Head of caudate nucleus (tissue), 42 donors: ENCODE results near the gene RBKS.
"Not testable (repeated sequence)": the region's sequence is repeated elsewhere in the genome, so short reads cannot be mapped to it uniquely, and the experiment has no call there.

Experiments used
- DNase-seq, 42 donors: peaks; one replicate each; pipeline versions ENCODE4 v3.0.0 to v3.0.0-alpha.2; 2020 to 2021; ENCODE audit warnings: mixed read lengths in 7 of 42
- intact Hi-C: fragments of 100-400 bp; cut with DNase I; formaldehyde crosslinking; loops from one replicate; pipeline ENCODE4 v1.15.0; 2022

The RBKS gene

DNA sequence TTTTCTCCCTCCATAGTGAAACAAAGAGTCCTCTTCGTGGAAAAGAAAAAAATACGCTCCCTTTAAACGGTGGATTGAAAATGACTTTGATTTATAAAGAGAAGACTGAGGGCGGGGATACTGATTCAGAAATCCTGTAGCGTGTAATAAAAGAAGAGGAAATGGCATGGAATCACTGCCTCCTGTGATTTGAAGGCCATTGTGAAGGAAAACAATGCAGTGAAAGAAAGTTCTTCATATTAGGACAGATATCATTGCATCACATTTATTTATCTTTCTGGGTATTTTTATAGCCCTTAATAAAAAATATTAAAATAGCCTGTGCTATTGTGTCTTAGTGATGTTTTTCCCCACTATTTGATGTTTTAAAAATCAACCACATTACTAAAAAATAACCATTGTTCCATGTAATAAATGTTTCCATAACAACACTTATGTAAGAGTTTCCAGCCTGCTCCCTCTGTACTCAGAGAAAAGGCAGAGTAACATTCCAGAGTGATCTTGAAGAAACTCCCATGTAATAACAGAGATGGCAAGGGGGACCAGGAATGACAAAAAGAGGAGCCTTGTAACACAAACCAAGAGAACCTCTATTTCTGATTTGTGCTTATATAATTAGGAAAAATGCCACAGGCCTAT is 110.7 kb downstream of the RBKS start:
- peak in 2 of 42 donors; percentile 31 to 33 for DNase-seq
- intact Hi-C loops, result no loop called here

DNA sequence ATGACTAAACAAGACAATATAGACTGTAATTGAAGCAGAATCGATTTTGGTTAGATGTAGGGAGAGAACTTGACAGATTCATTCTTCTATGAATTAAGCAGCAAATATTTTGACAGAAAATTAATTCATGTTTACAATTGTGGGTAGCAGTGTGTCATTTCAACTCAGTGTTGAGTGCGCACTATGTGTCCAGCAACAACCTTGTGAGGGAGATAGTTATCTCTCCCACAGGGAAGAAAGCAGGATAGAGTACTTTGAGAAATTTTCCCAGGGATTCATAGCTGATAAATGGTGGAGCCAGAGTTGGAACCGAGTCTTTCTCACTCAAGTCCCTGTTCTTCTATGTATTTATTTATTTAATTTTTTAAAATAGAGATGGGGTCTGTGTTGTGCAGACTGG is 113.5 kb downstream of the RBKS start:
- DNase-seq, result no peak
- intact Hi-C loops, result no loop called here

DNA sequence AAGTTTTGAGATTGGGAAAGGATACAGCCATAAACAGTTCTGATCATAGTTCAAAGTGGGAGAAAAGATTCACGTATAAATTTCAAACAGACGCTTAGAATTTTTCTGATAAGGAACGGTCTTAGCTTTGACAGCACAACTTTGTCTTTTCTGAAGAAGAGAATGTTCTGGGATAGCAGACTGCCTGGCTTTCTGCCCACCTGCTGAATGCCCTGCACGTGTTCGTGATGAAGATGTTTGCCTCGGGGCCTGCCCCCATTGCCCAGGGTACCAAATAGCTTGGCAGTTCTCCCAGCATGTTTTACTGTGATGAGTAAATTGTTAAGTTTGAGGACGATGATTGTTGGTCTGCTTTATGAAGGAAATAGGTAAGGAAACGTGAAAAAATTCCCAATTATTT is 114.1 kb downstream of the RBKS start:
- intact Hi-C loops, result no loop called here
- peak in 31 of 42 donors; percentile 8 to 72 (median 39) for DNase-seq

DNA sequence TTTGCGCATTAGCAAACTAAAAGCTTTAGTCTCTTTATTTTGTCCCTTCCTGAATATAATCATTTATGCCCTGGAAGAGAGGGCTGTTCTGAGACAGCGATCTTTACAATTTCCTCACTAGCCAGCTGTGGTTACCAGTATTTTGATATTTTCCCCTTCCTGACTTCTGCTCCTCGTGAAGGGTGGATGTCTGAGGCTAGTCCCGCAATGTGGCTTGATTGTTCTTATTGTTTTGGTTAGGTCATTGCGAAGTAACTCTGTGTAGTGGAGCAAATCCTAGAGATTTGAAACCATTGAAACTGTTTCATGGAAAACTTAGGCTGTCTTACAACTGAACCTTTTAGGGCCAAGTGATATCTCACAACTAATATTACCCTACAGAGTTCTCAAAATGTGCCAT is 116.2 kb downstream of the RBKS start:
- intact Hi-C loops, result no loop called here
- DNase-seq, result no peak

DNA sequence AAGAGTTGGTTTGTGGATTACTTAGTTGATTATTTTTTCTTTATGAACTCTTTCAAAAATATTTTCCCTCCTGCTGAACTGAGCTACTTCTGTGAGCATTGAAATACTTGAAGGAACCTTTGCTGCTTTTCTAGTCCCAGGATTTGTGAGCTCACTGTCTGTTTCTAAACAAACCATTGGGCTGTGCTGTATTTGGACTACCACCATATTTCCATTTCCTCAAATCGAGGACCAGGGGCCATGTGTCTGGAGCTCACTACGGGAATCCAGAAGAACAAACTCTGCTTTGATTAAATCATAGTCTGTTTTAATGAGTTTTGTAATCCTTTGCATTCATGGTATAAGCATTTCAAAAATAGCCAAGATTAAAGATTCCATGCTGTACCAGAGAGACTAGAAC is 117.4 kb downstream of the RBKS start:
- DNase-seq, result no peak
- intact Hi-C loops, result no loop called here

DNA sequence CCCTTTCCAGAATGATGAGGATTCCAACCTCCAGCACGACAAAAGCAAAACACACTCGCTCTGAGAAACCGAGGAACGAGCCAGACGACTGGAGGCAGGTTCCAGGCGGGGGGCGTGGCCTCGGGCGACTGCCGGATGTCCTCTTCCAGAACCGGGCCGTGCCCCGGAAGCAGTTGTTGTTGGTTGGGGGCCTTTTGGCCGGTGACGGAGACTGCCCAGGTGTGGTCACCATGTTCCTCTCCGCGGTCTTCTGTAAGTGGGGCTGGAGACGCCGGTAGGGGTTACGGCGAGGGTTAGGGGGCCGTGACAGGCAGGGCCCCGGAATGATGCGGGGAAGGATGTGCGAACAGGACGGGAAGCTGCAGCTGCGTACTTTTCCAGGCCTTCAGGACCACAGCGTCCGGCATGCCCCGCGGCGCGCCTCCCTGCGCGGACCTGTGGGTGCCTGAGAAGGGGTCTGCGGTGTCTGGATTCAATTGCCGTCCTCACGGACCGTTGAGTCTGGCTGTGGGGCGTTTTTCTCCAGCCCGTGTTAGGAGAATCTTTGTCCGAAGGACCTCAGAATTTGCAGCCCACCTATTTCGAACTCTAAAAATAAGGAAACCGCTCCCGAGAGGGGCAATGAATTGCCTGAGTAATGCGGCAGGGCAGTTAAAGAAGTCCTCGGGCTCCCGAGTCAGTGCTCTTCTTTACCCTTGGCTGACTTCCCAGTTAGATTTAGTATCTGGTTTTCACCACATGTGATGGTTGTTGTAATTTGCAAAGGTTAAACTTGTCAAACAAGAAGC is 118.4 kb downstream of the RBKS start, which contains the start of gene MRPL33:
Gene MRPL33, plus strand, starts transcription at position 172 of the 788 bp plus-strand sequence. Its CDS starts 59 bp downstream, at position 231.
- intact Hi-C loops, result no loop called here
- DNase-seq, result peak; percentile 87 to 98 (median 96)

DNA sequence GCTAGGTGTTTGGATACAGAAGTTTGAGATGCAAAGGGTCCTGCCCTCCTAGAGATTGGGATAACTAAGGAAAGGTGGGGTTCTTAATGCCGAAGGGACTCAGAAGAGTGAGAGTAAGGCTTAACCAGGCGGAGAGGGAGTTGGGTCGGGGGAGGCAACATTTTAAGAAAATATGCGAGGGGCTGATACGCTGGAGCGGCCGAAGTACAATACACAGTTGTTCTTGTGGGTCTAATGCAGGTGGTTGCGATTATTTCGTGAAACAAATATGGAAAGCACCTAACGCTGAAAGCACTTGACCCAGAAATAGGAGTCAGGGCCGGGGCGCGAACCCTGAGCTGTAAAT is 119.0 kb downstream of the RBKS start:
- no peak for DNase-seq
- intact Hi-C loops, result no loop called here

DNA sequence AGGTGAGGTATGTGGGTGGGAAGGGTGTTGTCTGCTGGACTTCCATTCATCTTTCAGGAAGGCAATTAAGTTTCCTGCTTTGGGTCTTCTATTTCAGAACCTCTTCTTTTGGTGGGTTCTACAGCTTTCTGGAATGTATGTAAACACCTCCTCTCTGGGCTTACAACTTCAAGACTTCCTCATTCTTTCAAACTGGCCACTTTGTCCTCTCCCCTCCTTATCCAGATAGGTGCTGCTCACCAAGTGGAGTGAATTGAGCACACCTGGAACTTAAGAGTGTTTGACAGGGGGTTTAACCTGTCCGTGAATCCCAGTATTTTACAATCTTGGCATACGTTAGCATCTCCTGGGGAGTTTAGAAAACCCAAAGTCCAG is 123.9 kb downstream of the RBKS start:
- DNase-seq, result no peak
- intact Hi-C loops, result no loop called here

DNA sequence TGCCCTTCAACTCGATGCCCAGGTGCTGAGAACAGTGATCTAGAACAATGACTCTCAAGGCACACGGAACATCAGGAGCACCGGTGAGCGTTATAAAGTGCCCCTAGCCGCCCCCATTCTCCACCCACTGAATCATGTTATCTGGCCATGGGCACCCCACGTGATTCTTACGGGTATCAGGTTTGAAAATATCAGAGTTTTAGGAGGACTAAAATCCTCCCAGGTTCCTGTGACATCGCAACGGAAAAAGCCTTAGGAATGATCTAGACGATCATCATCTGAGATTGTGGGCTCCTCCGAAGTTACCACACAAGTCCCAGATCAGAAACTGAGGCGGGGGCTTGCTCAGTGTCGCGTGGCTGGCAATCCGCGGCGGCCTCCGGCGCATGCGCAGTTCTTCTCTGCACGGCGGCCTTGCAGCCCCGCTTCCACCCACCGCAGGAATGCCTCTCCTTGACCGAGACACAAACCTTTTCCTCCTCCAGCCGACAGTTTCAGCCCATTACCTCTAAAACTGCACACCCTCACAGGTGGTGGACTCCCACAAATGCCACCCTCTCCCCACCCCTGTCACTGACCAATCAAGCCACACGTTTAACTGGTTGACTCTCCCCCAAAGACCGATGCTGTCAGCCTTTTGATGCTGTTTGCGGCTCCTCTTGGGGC is 124.4 kb downstream of the RBKS start:
- intact Hi-C loops, result no loop called here
- DNase-seq, result peak in 40 of 42 donors; percentile 5 to 81 (median 48)

DNA sequence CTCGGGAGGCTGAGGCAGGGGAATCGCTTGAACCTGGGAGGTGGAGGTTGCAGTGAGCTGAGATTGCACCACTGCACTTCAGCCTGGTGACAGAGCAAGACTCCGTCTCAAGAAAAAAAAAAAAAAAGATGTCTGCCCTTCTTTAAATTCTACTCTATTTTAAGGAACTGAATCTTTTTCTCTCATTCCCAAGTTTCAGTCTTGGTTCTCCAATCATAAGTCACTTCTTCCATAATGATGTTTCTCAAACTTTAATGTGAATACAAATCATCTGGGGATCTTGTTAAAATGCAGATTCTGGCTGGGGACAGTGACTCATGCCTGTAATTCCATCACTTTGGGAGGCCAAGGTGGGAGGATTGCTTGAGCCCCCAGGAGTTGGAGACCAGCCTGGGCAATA is 125.7 kb downstream of the RBKS start:
- DNase-seq, intact Hi-C loops: not testable (repeated sequence)

DNA sequence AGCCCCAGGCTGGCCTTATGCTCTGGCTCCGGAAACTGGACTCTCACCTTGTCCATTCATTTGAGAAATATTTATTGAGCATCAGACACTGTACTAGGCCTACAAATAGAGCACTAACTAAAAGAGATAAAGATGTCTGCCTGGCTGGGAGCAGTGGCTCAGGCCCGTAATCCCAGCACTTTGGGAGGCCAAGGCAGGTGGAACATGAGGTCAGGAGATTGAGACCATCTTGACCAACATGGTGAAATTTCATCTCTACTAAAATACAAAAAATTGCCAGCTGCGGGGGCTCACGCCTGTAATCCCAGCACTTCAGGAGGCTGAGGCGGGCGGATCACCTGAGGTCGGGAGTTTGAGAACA is 126.3 kb downstream of the RBKS start:
- peak in 1 of 42 donors; percentile 22 for DNase-seq
- intact Hi-C loops, result no loop called here

DNA sequence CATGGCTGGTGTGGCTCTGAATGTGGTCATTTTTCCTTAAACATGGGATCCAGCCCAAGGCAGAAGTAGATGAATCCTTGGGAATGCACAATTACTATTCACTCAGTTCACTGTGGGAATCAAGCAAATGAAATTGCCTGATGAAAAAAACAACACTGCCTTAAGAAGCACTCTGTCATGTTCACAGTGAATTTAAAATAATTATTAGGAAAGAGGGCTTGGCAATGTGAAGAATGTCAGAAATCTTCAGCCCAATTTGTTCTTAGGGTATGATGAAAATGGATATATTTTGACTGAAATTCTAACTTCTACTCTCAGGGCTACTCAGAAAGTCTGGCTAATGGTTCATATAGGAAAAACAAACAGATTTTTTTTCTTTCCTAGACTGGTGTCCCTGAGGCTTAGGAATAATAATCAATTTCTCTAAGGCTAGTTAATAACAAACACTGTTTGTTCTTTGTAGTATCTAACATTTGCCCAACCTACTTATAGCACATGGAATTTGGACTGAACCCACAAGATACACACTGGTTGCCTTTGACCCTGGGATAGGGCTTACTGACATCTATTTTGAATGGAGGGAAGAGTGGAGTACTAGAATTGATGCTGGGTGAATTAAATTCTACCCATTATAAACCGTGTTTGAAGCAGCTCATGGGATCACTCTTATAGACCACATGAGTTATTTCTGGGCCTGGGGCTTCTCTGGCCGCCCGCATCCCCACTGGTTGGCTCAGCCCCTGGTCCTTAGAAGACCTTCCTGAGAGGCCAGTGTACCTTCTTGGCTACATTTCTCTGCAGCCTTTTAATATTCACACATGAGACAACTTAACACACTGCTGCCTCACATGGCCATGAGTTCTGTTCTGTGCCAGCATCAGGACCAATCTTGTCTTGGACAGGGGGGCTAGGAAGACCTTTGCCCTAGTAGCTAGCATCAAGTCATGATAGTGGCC is 127.0 kb downstream of the RBKS start:
- intact Hi-C loops, result no loop called here
- peak in 1 of 42 donors; percentile 16 for DNase-seq

DNA sequence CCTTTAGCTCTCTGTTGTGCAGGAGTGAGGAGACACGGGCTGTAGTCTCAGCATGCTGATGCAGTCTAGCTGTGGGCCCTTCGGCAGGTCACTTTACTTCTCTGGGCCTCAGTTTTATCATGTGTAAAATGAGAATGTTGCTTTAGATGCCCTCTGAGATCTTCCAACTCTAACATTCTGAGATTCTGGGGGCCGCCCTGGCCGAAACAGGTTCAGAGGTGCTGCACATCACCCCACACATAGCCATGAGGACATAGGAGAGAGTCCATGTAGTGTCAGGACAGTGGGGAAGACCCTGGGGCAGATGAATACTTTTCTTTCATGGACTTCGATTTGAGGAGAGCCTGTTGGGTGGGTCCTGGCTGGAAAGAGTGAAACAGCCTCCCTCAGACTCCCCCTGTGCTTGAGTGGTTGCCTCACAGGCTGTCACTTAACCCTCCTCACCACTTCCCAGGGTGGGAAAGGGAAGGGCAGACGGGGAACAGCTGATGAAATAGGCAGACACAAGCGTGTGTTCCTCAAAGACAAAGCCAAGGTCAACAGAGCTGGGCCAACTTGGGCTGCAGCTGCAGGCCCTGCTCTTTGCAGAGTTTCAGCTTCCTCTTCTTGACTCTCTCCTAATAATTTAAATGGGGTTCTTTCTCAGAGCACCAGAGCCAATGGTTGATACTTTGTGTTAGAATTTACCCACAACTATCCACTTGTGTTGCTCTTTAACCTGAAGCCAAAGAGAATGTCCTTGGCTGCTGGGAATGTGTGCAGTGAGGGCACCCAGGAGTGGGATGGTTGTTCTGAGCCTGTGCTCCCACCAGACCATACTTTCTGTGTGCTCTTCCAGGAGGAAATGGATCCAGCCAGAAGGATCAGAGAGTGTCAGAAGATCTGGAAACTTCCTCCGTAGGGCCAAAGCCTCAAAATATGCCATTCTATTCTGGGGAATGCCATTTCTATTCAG is 133.4 kb downstream of the RBKS start:
- DNase-seq, result peak in 11 of 42 donors; percentile 10 to 55 (median 25)
- intact Hi-C loops, result no loop called here

DNA sequence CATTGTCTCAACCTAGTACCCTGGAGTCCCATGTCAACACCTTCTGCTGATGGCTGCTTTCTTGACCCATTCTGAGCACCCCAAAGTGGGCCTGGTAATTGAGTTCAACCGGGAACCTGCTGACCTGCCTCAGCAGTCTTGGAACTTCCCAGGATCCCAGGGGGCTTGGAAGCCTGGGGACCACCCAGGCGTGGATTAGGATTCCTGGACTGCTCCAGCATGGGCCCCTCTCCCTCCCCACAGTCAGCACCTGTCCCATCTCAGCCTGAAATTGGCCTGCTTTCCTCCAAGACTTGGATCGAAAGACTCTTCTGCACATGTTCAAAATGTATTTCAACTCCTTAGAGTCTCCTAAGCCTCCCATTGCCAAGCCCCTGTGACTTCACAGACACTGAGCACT is 134.1 kb downstream of the RBKS start:
- no peak for DNase-seq
- intact Hi-C loops, result no loop called here

DNA sequence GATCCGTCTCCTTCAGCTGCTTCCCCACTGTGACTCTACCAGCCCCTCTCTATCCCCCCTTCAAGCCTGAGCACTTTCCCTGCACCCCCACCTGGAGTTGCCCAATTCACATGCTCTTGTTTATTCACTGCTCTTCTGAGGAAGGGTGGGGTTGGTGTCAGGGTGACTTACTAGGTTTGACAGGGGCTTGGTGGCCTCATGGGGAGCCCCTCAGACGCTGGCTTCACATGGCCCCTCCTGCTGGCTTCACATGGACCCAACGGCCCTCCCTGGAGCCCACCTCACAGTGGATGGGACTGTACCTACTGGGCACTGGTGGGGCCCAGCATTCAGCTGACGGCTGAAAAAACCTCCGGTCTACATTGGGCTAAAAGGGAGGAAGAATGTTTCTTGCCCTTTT is 135.4 kb downstream of the RBKS start:
- no peak for DNase-seq
- intact Hi-C loops, result no loop called here

DNA sequence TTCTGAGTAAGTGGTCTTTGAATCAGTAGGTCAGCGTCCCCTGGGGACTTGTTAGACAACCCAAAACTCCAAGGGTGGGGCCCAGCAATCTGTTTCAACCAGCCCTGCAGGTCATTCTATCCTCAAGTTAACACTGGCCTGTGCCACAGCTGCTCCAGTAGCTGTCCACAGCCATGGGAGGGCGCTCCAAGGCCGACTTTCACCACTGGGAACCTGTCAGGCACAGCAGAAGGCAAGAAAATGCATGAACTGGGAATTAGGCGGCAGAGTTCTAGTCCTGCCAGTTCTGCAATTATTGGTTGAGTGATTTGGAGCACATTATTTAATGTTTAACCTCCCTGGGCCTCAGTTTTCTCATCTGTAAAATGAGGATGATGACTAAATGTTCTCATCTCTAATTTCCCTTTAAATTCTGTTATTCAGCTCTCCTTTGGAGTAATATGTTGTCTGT is 136.0 kb downstream of the RBKS start:
- DNase-seq, result peak; percentile 32 to 90 (median 74)
- intact Hi-C loops, result no loop called here

DNA sequence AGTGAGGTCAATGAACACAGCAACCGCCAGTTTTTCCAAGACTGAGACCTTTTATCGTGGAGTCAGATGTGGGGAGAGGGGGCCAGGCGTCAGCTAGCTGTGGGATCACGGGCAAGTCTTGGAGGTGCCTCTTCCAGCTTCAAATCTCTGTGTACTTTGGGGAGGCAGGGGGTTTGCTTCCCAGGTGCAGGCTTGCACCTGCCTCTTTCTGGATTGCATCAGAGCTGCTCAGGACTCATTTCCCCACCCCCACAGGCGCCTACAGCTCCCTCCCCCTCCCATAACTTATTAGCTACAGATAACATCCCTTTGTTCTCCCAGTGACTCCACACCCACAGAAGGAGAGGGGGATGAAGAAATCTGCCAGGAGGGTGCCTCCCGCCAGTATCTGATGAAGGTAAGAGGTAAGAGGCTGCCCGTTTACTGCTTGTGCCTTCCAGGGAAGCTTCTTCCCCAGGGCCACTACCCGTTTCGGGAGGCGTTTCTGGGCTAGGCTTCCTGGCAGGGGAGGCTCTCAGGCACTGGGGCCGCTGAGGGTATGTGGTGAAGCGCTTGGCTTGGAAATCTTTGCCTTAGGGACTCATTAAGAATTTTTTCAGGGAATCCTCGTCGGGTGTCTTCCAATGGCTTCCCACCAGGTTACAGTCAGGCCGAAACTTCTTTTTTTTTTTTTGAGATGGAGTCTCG is 137.5 kb downstream of the RBKS start:
- peak in 38 of 42 donors; percentile 14 to 85 (median 52) for DNase-seq
- intact Hi-C loops, result no loop called here
